ENCODE measurements around the gene BLOC1S5. TPM values are rescaled to one million over a fixed set of nuclear protein-coding genes. Genes with fewer than 3 reads are reported as not detected.

Gene BLOC1S5
- total RNA-seq, 1 experiment from 2014 or later = 15.0 TPM

- no peaks in the 10 kb centered on the region for H3K36me3 ChIP-seq (ENCODE audit: control insufficient read depth, insufficient read depth, low read length)
- no peak overlapping the region for H3K27ac Mint-ChIP-seq (ENCODE audit: unreplicated experiment)
- no TSS peak for BruUV-seq (replicated peaks)
- H3K36me3 Mint-ChIP-seq (ENCODE audit: insufficient read depth, unreplicated experiment) = no peaks in the 10 kb centered on the region
- H3K9me3 ChIP-seq = no peaks in the 10 kb centered on the region; the same call in 1 of the 2 replicates
- H3K4me1 ChIP-seq = 0 out of 2 replicates have a peak, but pooled peaks cover 5% of the 10 kb centered on the region
- H3K27me3 Mint-ChIP-seq (ENCODE audit: insufficient read depth, unreplicated experiment) = no peaks in the 10 kb centered on the region
- no peak for TF ChIP-seq CTCF (IDR thresholded peaks at IDR 0.05; ENCODE audit: insufficient read depth in 1 of 2, low read depth in 1 of 2, low read length in 1 of 2, severe bottlenecking in 1 of 2, unreplicated experiment in 1 of 2)
- ChIA-PET CTCF (no interaction called here), POLR2A (no interaction called here)
- no peak overlapping the region for H3K4me3 ChIP-seq (ENCODE audit: low read depth, low read length)
- H3K27me3 ChIP-seq (replicated peaks; ENCODE audit: control insufficient read depth, insufficient read depth, low read length) = no peaks in the 10 kb centered on the region
- no peaks in the 10 kb centered on the region for H3K4me1 Mint-ChIP-seq (ENCODE audit: low read depth, unreplicated experiment)
- DNase-seq = no peak
- no peak overlapping the region for H3K4me3 Mint-ChIP-seq (ENCODE audit: unreplicated experiment)
- H3K9me3 Mint-ChIP-seq (ENCODE audit: unreplicated experiment) = peaks cover 11% of the 10 kb centered on the region
- intact Hi-C loops (cut with micrococcal nuclease; ENCODE audit: unreplicated experiment) = no loop called here
Observed at GRCh38 chr6:8026800-8027199, 37.4 kb downstream of the BLOC1S5 start.

DNA sequence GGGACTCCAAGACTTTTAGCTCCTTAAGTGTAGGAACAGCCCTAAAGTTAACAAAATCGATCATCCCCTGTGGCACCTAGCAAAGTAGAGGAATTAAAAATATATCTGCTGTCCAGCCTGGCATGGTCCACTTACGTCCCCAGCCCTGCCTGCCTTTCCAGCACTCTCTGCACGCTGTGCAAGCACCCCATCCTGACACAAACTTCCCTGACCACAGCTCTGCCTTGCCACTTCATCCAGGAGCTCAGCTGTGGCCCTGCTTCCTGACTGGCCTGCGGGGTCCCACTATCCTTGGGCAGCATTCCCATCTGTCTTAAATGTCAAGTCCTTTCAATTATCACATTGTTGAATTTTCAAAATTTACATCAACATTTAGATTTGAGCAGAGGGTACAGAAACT is 39.0 kb downstream of the BLOC1S5 start:
- no peaks in the 10 kb centered on the region for H3K27me3 Mint-ChIP-seq (ENCODE audit: insufficient read depth, unreplicated experiment)
- TF ChIP-seq CTCF (IDR thresholded peaks at IDR 0.05; ENCODE audit: insufficient read depth in 1 of 2, low read depth in 1 of 2, low read length in 1 of 2, severe bottlenecking in 1 of 2, unreplicated experiment in 1 of 2) = no peak

DNA sequence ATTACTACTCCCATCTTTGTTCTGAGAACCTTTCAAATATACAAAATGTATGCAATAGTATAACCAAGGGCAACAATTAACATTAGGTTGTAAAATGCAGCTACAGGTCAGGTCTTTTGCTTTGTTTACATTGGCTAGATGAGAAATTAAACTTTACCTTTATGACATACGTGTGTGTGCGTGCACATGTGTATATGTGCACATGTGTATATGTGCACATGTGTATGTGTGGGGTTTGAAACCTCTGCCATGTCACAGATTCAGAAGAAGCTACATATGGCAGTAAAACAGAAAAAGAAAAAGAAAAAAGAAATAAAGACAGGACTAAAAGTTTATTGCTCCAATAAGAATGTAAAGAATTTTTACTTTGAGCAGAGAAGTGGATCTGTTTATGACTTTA is 40.6 kb downstream of the BLOC1S5 start:
- H3K9me3 Mint-ChIP-seq (ENCODE audit: unreplicated experiment) = no peaks in the 10 kb centered on the region
- H3K36me3 ChIP-seq (ENCODE audit: control insufficient read depth, insufficient read depth, low read length) = no peaks in the 10 kb centered on the region
- intact Hi-C loops (cut with micrococcal nuclease; ENCODE audit: unreplicated experiment) = no loop called here
- no peaks in the 10 kb centered on the region for H3K27me3 Mint-ChIP-seq (ENCODE audit: insufficient read depth, unreplicated experiment)
- H3K4me1 ChIP-seq = 0 out of 2 replicates have a peak, but pooled peaks cover 3% of the 10 kb centered on the region
- no peaks in the 10 kb centered on the region for H3K9me3 ChIP-seq
- no peak overlapping the region for H3K4me3 Mint-ChIP-seq (ENCODE audit: unreplicated experiment)
- no peak for TF ChIP-seq CTCF (IDR thresholded peaks at IDR 0.05; ENCODE audit: insufficient read depth in 1 of 2, low read depth in 1 of 2, low read length in 1 of 2, severe bottlenecking in 1 of 2, unreplicated experiment in 1 of 2)
- POLR2A ChIA-PET = no interaction called here
- no peak overlapping the region for H3K4me3 ChIP-seq (ENCODE audit: low read depth, low read length)
- CTCF ChIA-PET = no interaction called here
- H3K27ac Mint-ChIP-seq (ENCODE audit: unreplicated experiment) = no peak overlapping the region
- no peak for DNase-seq
- H3K4me1 Mint-ChIP-seq (ENCODE audit: low read depth, unreplicated experiment) = no peaks in the 10 kb centered on the region
- H3K27me3 ChIP-seq (replicated peaks; ENCODE audit: control insufficient read depth, insufficient read depth, low read length) = no peaks in the 10 kb centered on the region
- no peaks in the 10 kb centered on the region for H3K36me3 Mint-ChIP-seq (ENCODE audit: insufficient read depth, unreplicated experiment)
- no TSS peak for BruUV-seq (replicated peaks)

More for the DNA sequence above, 39.0 kb downstream of the BLOC1S5 start:
- CTCF ChIA-PET = no interaction called here
- H3K9me3 ChIP-seq = no peaks in the 10 kb centered on the region
- no peak overlapping the region for H3K4me3 ChIP-seq (ENCODE audit: low read depth, low read length)
- POLR2A ChIA-PET = no interaction called here
- intact Hi-C loops (cut with micrococcal nuclease; ENCODE audit: unreplicated experiment) = no loop called here
- Mint-ChIP-seq H3K9me3 (ENCODE audit: unreplicated experiment) (no peaks in the 10 kb centered on the region), H3K27ac (ENCODE audit: unreplicated experiment) (no peak overlapping the region), H3K4me3 (ENCODE audit: unreplicated experiment) (no peak overlapping the region), H3K4me1 (ENCODE audit: low read depth, unreplicated experiment) (no peaks in the 10 kb centered on the region), H3K36me3 (ENCODE audit: insufficient read depth, unreplicated experiment) (no peaks in the 10 kb centered on the region)
- H3K4me1 ChIP-seq = 0 out of 2 replicates have a peak, but pooled peaks cover 5% of the 10 kb centered on the region
- DNase-seq = no peak
- no TSS peak for BruUV-seq (replicated peaks)
- no peaks in the 10 kb centered on the region for H3K27me3 ChIP-seq (replicated peaks; ENCODE audit: control insufficient read depth, insufficient read depth, low read length)
- no peaks in the 10 kb centered on the region for H3K36me3 ChIP-seq (ENCODE audit: control insufficient read depth, insufficient read depth, low read length)
